K562 (cell line): Measurements from ENCODE around the gene PFN3. TPM values are rescaled to one million over a fixed set of nuclear protein-coding genes. Genes with fewer than 3 reads are reported as not detected.
A peak's percentile ranks its signal among the peaks of the same experiment; 100 is the strongest.

Experiments used
- ESRRB ChIP-seq: fragments of 250-450 bp; sonication (Bioruptor Pico); IDR thresholded peaks from 2 replicates; pipeline ENCODE4 v1.5.0; 2020; ENCODE audit warnings: mild to moderate bottlenecking, moderate library complexity, borderline replicate concordance
- FOXA1 ChIP-seq: fragments of 450-650 bp; IDR thresholded peaks from 2 replicates; pipeline ENCODE4 v1.6.1; 2016; ENCODE audit warnings: mild to moderate bottlenecking, borderline replicate concordance
- HOMEZ ChIP-seq: fragments of 250-450 bp; sonication (Bioruptor Pico); IDR thresholded peaks from 2 replicates; pipeline ENCODE4 v1.4.0; 2020; ENCODE audit warnings: mild to moderate bottlenecking, moderate library complexity
- KDM5B ChIP-seq: fragments of 200-600 bp; sonication (generic); IDR thresholded peaks from 2 replicates; pipeline ENCODE4 v1.6.1; 2012; ENCODE audit warnings: low read depth, mild to moderate bottlenecking, moderate library complexity, low read length, control low read depth, inconsistent platforms; ENCODE audit not compliant: insufficient replicate concordance
- PCBP1 ChIP-seq: fragments of 200-400 bp; formaldehyde crosslinking; IDR thresholded peaks from 2 replicates; pipeline ENCODE4 v1.6.1; 2018; ENCODE audit warnings: mild to moderate bottlenecking, low read depth, low read length; ENCODE audit not compliant: poor library complexity, severe bottlenecking
- POLR2A ChIP-seq: fragments of 450-650 bp; conservative IDR thresholded peaks from 2 replicates; pipeline ENCODE4 v1.6.1; 2016
- RFX5 ChIP-seq: IDR thresholded peaks from 2 replicates; pipeline ENCODE4 v1.6.1; 2011; ENCODE audit warnings: low read depth, mild to moderate bottlenecking, improper control_type of control experiment, low read length
- RFX7 ChIP-seq: fragments of 250-450 bp; sonication (Bioruptor Pico); IDR thresholded peaks from 2 replicates; pipeline ENCODE4 v1.5.1; 2021; ENCODE audit warnings: mild to moderate bottlenecking
- TAL1 ChIP-seq: fragments of 450-650 bp; IDR thresholded peaks from 2 replicates; pipeline ENCODE4 v1.6.1; 2016; ENCODE audit warnings: mild to moderate bottlenecking
- TFE3 ChIP-seq: fragments of 450-650 bp; formaldehyde crosslinking; IDR thresholded peaks from 2 replicates; pipeline ENCODE4 v1.4.0; 2020; ENCODE audit warnings: mild to moderate bottlenecking, mixed read lengths
- ZBTB8A ChIP-seq: fragments of 450-650 bp; IDR thresholded peaks from 2 replicates; pipeline ENCODE4 v1.6.1; 2018; ENCODE audit warnings: mild to moderate bottlenecking, moderate library complexity; ENCODE audit not compliant: partially characterized antibody
- ZC3H11A ChIP-seq: IDR thresholded peaks from 2 replicates; pipeline ENCODE4 v1.6.1; 2012; ENCODE audit warnings: low read depth, low read length, improper control_type of control experiment
- ZNF140 ChIP-seq: fragments of 250-450 bp; sonication (Bioruptor Pico); IDR thresholded peaks from 2 replicates; pipeline ENCODE4 v1.8.0; 2021; ENCODE audit warnings: moderate library complexity, mild to moderate bottlenecking, inconsistent platforms
- ZNF280B ChIP-seq: fragments of 250-450 bp; sonication (Bioruptor Pico); IDR thresholded peaks from 2 replicates; pipeline ENCODE4 v1.5.1; 2021; ENCODE audit warnings: mild to moderate bottlenecking
- ZNF586 ChIP-seq: fragments of 450-650 bp; formaldehyde crosslinking; conservative IDR thresholded peaks from 2 replicates; pipeline ENCODE4 v1.4.0; 2020; ENCODE audit warnings: mild to moderate bottlenecking, moderate library complexity
- polyA plus RNA-seq, 8 experiments: library from polyadenylated mRNA; depleted of rRNA in 4 of 8; stranded (reverse) in 5 of 8; unstranded in 3 of 8; fragments of >200 nt; fragmentation: Nextera tagmentation in 2 of 8; fragmentation: Illumina TruSeq in 1 of 8; extraction: Ambion mirVana in 2 of 8; extraction: Trizol in 1 of 8; gene quantifications; 2 replicates each; pipeline versions ENCODE4 v1.2.1 to v1.2.3, GENCODE V29; 2011 to 2014; ENCODE audit warnings: inconsistent platforms in 1 of 8, missing spikeins in 1 of 8
- total RNA-seq, 7 experiments: library from RNA; depleted of rRNA in 6 of 7; stranded (reverse); fragments of >200 nt in 6 of 7; fragmentation: Illumina TruSeq in 2 of 7; extraction: Trizol in 2 of 7; gene quantifications; 2 replicates each; pipeline versions ENCODE4 v1.2.1 to v1.2.3, GENCODE V29; 2011 to 2021; ENCODE audit warnings: low replicate concordance in 1 of 7

PFN3 gene
- total and polyA plus RNA-seq, 9 of the 15 experiments (the other 6 are each of a cell fraction or from before 2014, with no cell fraction given), result not detected

- TF ChIP-seq ZBTB8A, result no peak
- no peak for TF ChIP-seq ZNF140 (CRISPR knock-in tag)
- no peak for TF ChIP-seq ESRRB (CRISPR knock-in tag)
- no peak for TF ChIP-seq HOMEZ (CRISPR knock-in tag)
- TF ChIP-seq ZNF280B (CRISPR knock-in tag), result no peak
- TF ChIP-seq RFX7 (CRISPR knock-in tag), result no peak
- no peak for TF ChIP-seq TAL1
- no peak for TF ChIP-seq ZNF586 (CRISPR knock-in tag)
- TF ChIP-seq PCBP1, result no peak
- TF ChIP-seq RFX5, result no peak
- TF ChIP-seq KDM5B, result peak; percentile 51
- no peak for TF ChIP-seq TFE3 (CRISPR knock-in tag)
- peak; percentile 56 for TF ChIP-seq POLR2A
- TF ChIP-seq ZC3H11A, result no peak
- TF ChIP-seq FOXA1, result no peak
These were observed 37.6 kb downstream of the PFN3 start (continued) for GRCh38 chr5:177362610-177363507.
